WTC11 (cell line): ENCODE results near the gene IL1RAPL2. TPM values are rescaled to one million over a fixed set of nuclear protein-coding genes. Genes with fewer than 3 reads are reported as not detected.
"Not testable (repeated sequence)": the region's sequence is repeated elsewhere in the genome, so short reads cannot be mapped to it uniquely, and the experiment has no call there.

Experiments
- ATAC-seq: fragments of 200-7000 bp; cut with Tn5 transposase; 2 replicates; pipeline ENCODE4 v1.10.0; 2021; ENCODE audit warnings: mild to moderate bottlenecking, moderate library complexity
- CTCF ChIA-PET: fragments of 300-600 bp; sonication (Branson Sonifier 250); formaldehyde crosslinking; loops from one replicate; lab custom pipeline; 2021; ENCODE audit warnings: antibody characterized with exemption; lab: Charles Lee
- POLR2A ChIA-PET: fragments of 350-600 bp; sonication (Branson Sonifier 250); formaldehyde crosslinking; loops from one replicate; lab custom pipeline; 2021; ENCODE audit warnings: antibody characterized with exemption; lab: Charles Lee
- DNase-seq: peaks from one replicate; pipeline ENCODE4 v3.0.0; 2021; ENCODE audit warnings: low spot score
- H3K27ac Mint-ChIP-seq: 2 replicates; pipeline ENCODE4 v1.8.0; 2021; ENCODE audit warnings: mixed read lengths
- H3K27me3 Mint-ChIP-seq: 2 replicates; pipeline ENCODE4 v1.8.0; 2021; ENCODE audit warnings: low read depth, mild to moderate bottlenecking, moderate library complexity, mixed read lengths
- H3K36me3 Mint-ChIP-seq: 2 replicates; pipeline ENCODE4 v1.8.0; 2021; ENCODE audit warnings: mixed read lengths
- H3K4me1 Mint-ChIP-seq: 2 replicates; pipeline ENCODE4 v1.8.0; 2022; ENCODE audit warnings: mixed read lengths
- H3K4me3 Mint-ChIP-seq: 2 replicates; pipeline ENCODE4 v1.8.0; 2021; ENCODE audit warnings: mild to moderate bottlenecking, moderate library complexity, mixed read lengths
- H3K9me3 Mint-ChIP-seq: 2 replicates; pipeline ENCODE4 v1.8.0; 2021; ENCODE audit warnings: mixed read lengths
- AFF4 ChIP-seq: sonication (generic); formaldehyde crosslinking; IDR thresholded peaks from 2 replicates; pipeline ENCODE4 v1.8.1; 2023; ENCODE audit warnings: mild to moderate bottlenecking, missing genetic modification reagents, borderline replicate concordance
- AR ChIP-seq: fragments of 250-450 bp; sonication (Bioruptor Pico); IDR thresholded peaks from 2 replicates; pipeline ENCODE4 v1.9.0; 2021; ENCODE audit warnings: mild to moderate bottlenecking
- ELF4 ChIP-seq: sonication (generic); formaldehyde crosslinking; IDR thresholded peaks from 2 replicates; pipeline ENCODE4 v1.8.1; 2022; ENCODE audit warnings: low read depth, mild to moderate bottlenecking, moderate library complexity, missing genetic modification reagents
- EMX1 ChIP-seq: fragments of 250-450 bp; sonication (Bioruptor Pico); IDR thresholded peaks from 2 replicates; pipeline ENCODE4 v1.8.0; 2021; ENCODE audit warnings: mild to moderate bottlenecking
- GRHL2 ChIP-seq: fragments of 250-450 bp; sonication (Bioruptor Pico); IDR thresholded peaks from 2 replicates; pipeline ENCODE4 v1.8.0; 2022; ENCODE audit warnings: mild to moderate bottlenecking, moderate library complexity; ENCODE audit not compliant: insufficient replicate concordance, severe bottlenecking
- JUN ChIP-seq: sonication (generic); formaldehyde crosslinking; IDR thresholded peaks from 2 replicates; pipeline ENCODE4 v1.8.0; 2023; ENCODE audit warnings: mild to moderate bottlenecking, missing genetic modification reagents
- KAT7 ChIP-seq: sonication (generic); formaldehyde crosslinking; IDR thresholded peaks from 2 replicates; pipeline ENCODE4 v1.8.1; 2023; ENCODE audit warnings: missing genetic modification reagents, mild to moderate bottlenecking, borderline replicate concordance
- OVOL2 ChIP-seq: fragments of 250-450 bp; sonication (Bioruptor Pico); IDR thresholded peaks from 2 replicates; pipeline ENCODE4 v1.9.0; 2021; ENCODE audit warnings: mild to moderate bottlenecking, borderline replicate concordance
- PRRX2 ChIP-seq: fragments of 250-450 bp; sonication (Bioruptor Pico); IDR thresholded peaks from 2 replicates; pipeline ENCODE4 v1.8.0; 2021; ENCODE audit warnings: mild to moderate bottlenecking
- SMAD4 ChIP-seq: sonication (generic); formaldehyde crosslinking; IDR thresholded peaks from 2 replicates; pipeline ENCODE4 v1.8.0; 2022; ENCODE audit warnings: mild to moderate bottlenecking, missing genetic modification reagents
- STAT6 ChIP-seq: sonication (generic); formaldehyde crosslinking; conservative IDR thresholded peaks from 2 replicates; pipeline ENCODE4 v1.8.1; 2023; ENCODE audit warnings: mild to moderate bottlenecking, low read depth, missing genetic modification reagents, moderate library complexity
- ZNF263 ChIP-seq: sonication (generic); formaldehyde crosslinking; IDR thresholded peaks from 2 replicates; pipeline ENCODE4 v1.8.1; 2022; ENCODE audit warnings: low read depth, mild to moderate bottlenecking, moderate library complexity, missing genetic modification reagents
- ZNF281 ChIP-seq: sonication (generic); formaldehyde crosslinking; IDR thresholded peaks from 2 replicates; pipeline ENCODE4 v1.8.0; 2023; ENCODE audit warnings: mild to moderate bottlenecking, missing genetic modification reagents
- ZNF317 ChIP-seq: sonication (generic); formaldehyde crosslinking; IDR thresholded peaks from 2 replicates; pipeline ENCODE4 v1.8.1; 2023; ENCODE audit warnings: low read depth, mild to moderate bottlenecking, moderate library complexity, missing genetic modification reagents, borderline replicate concordance
- ZNF396 ChIP-seq: fragments of 250-450 bp; sonication (Bioruptor Pico); IDR thresholded peaks from 2 replicates; pipeline ENCODE4 v1.8.0; 2021; ENCODE audit warnings: mild to moderate bottlenecking, moderate library complexity, borderline replicate concordance
- ZNF416 ChIP-seq: fragments of 250-450 bp; sonication (Bioruptor Pico); IDR thresholded peaks from 2 replicates; pipeline ENCODE4 v1.9.0; 2021; ENCODE audit warnings: mild to moderate bottlenecking, inconsistent platforms
- ZNF512 ChIP-seq: sonication (generic); formaldehyde crosslinking; IDR thresholded peaks from 2 replicates; pipeline ENCODE4 v1.8.1; 2022; ENCODE audit warnings: missing genetic modification reagents, borderline replicate concordance
- total RNA-seq: library from RNA; stranded (reverse); gene quantifications from 3 replicates; pipeline ENCODE4 v1.2.3, GENCODE V29; 2021

Gene IL1RAPL2
- total RNA-seq, 1 experiment from 2014 or later: 0.09 TPM

GRCh38 chrX:105781804-105782203, 1215.8 kb downstream of the IL1RAPL2 start:
- CTCF ChIA-PET: no interaction called here
- Mint-ChIP-seq H3K27me3 (no peaks in the 10 kb centered on the region), H3K4me3 (no peak overlapping the region), H3K36me3 (no peaks in the 10 kb centered on the region), H3K27ac (no peak overlapping the region), H3K4me1 (no peaks in the 10 kb centered on the region), H3K9me3 (no peaks in the 10 kb centered on the region)
- no peak for ATAC-seq
- TF ChIP-seq OVOL2 (CRISPR knock-in tag) (no peak), AR (CRISPR knock-in tag) (no peak), PRRX2 (no peak), ZNF512 (no peak), ZNF263 (CRISPR knock-in tag) (no peak), KAT7 (CRISPR knock-in tag) (no peak), STAT6 (CRISPR knock-in tag) (no peak), GRHL2 (no peak), SMAD4 (no peak), JUN (no peak), ZNF317 (no peak), ELF4 (no peak), EMX1 (CRISPR knock-in tag) (no peak), ZNF281 (CRISPR knock-in tag) (no peak)
- no peak for DNase-seq
- POLR2A ChIA-PET: no interaction called here

- DNase-seq, H3K4me1 Mint-ChIP-seq, H3K36me3 Mint-ChIP-seq, ATAC-seq, CTCF ChIA-PET, H3K27me3 Mint-ChIP-seq, H3K9me3 Mint-ChIP-seq, POLR2A ChIA-PET: not testable (repeated sequence)
- H3K4me3 Mint-ChIP-seq: peak overlapping the region; percentile 77
- peak overlapping the region; percentile 76 for H3K27ac Mint-ChIP-seq
Measured at GRCh38 chrX:105796877-105797276, 1230.9 kb downstream of the IL1RAPL2 start.

- ChIA-PET POLR2A (no interaction called here), CTCF (no interaction called here)
- ATAC-seq: no peak
- H3K27ac Mint-ChIP-seq: no peak overlapping the region
- no peak overlapping the region for H3K4me3 Mint-ChIP-seq
- 0 out of 2 replicates have a peak, but pooled peaks cover 3% of the 10 kb centered on the region for H3K36me3 Mint-ChIP-seq
- DNase-seq: no peak
- H3K4me1 Mint-ChIP-seq: no peaks in the 10 kb centered on the region
- no peaks in the 10 kb centered on the region for H3K27me3 Mint-ChIP-seq
- peaks cover 12% of the 10 kb centered on the region for H3K9me3 Mint-ChIP-seq
- TF ChIP-seq AFF4 (CRISPR knock-in tag) (no peak), ZNF317 (no peak), ZNF416 (CRISPR knock-in tag) (no peak), ZNF396 (CRISPR knock-in tag) (no peak)
Measured at GRCh38 chrX:105803891-105804290, 1237.9 kb downstream of the IL1RAPL2 start.

GRCh38 chrX:105805655-105806054, 1239.7 kb downstream of the IL1RAPL2 start:
- DNase-seq, CTCF ChIA-PET, H3K4me1 Mint-ChIP-seq, ATAC-seq, POLR2A ChIA-PET, H3K27ac Mint-ChIP-seq, H3K27me3 Mint-ChIP-seq, H3K4me3 Mint-ChIP-seq, H3K36me3 Mint-ChIP-seq: not testable (repeated sequence)
- H3K9me3 Mint-ChIP-seq: peaks cover 12% of the 10 kb centered on the region
